Activated B cell treated with CpG ODN at 0.5 μM for 24 hours (primary cell): ENCODE data around the gene IL20RA. TPM values are rescaled to one million over a fixed set of nuclear protein-coding genes. Genes with fewer than 3 reads are reported as not detected.

Source experiments
- ATAC-seq: fragments of 200-7000 bp; cut with Tn5 transposase; one replicate; pipeline ENCODE4 v1.10.0; 2021; ENCODE audit warnings: low read depth, mild to moderate bottlenecking, moderate library complexity
- CTCF ChIA-PET: fragments of 350-600 bp; sonication (Branson Sonifier 250); formaldehyde crosslinking; loops from one replicate; lab custom pipeline; 2021; ENCODE audit warnings: antibody characterized with exemption; lab: Charles Lee
- POLR2A ChIA-PET: fragments of 350-600 bp; sonication (Branson Sonifier 250); formaldehyde crosslinking; loops from one replicate; lab custom pipeline; 2021; ENCODE audit warnings: antibody characterized with exemption; lab: Charles Lee
- DNase-seq: peaks from one replicate; pipeline ENCODE4 v3.0.0; 2022
- H3K27ac Mint-ChIP-seq: one replicate; pipeline ENCODE4 v1.8.0; 2020; ENCODE audit warnings: mixed read lengths
- H3K27me3 Mint-ChIP-seq: one replicate; pipeline ENCODE4 v1.8.0; 2021; ENCODE audit warnings: mixed read lengths
- H3K36me3 Mint-ChIP-seq: one replicate; pipeline ENCODE4 v1.8.0; 2021; ENCODE audit warnings: low read depth, mixed read lengths
- H3K4me1 Mint-ChIP-seq: one replicate; pipeline ENCODE4 v1.8.0; 2021; ENCODE audit warnings: mixed read lengths
- H3K4me3 Mint-ChIP-seq: one replicate; pipeline ENCODE4 v1.8.0; 2020; ENCODE audit warnings: mild to moderate bottlenecking, mixed read lengths
- H3K9me3 Mint-ChIP-seq: one replicate; pipeline ENCODE4 v1.8.0; 2020; ENCODE audit warnings: mixed read lengths
- CTCF ChIP-seq: fragments of 200-600 bp; IDR thresholded peaks from one replicate; pipeline ENCODE4 v1.8.0; 2022; ENCODE audit warnings: antibody characterized with exemption, mild to moderate bottlenecking
- intact Hi-C: fragments of 100-400 bp; cut with micrococcal nuclease; formaldehyde crosslinking; loops from one replicate; pipeline ENCODE4 v1.15.1; 2024
- total RNA-seq: library from RNA; stranded (reverse); gene quantifications from 2 replicates; pipeline ENCODE4 v1.2.3, GENCODE V29; 2022

IL20RA gene
- total RNA-seq, 1 donor from 2014 or later, result not detected

- ChIA-PET POLR2A (no interaction called here), CTCF (no interaction called here)
- peaks cover 47% of the 10 kb centered on the region for H3K27me3 Mint-ChIP-seq
- no peaks in the 10 kb centered on the region for H3K9me3 Mint-ChIP-seq
- H3K27ac Mint-ChIP-seq, result no peak overlapping the region
- peak; percentile 31 for ATAC-seq
- H3K36me3 Mint-ChIP-seq, result no peaks in the 10 kb centered on the region
- no peak for DNase-seq
- no peaks in the 10 kb centered on the region for H3K4me1 Mint-ChIP-seq
- intact Hi-C loops, result no loop called here
- no peak for TF ChIP-seq CTCF
- H3K4me3 Mint-ChIP-seq, result no peak overlapping the region
Measured at GRCh38 chr6:137033828-137034227, 10.9 kb downstream of the IL20RA start.

- DNase-seq (no peak), ATAC-seq (no peak)
- Mint-ChIP-seq H3K4me1 (no peaks in the 10 kb centered on the region), H3K9me3 (no peaks in the 10 kb centered on the region), H3K27ac (no peak overlapping the region), H3K36me3 (no peaks in the 10 kb centered on the region), H3K27me3 (peaks cover 52% of the 10 kb centered on the region), H3K4me3 (no peak overlapping the region)
- POLR2A ChIA-PET, result no interaction called here
- CTCF ChIA-PET, result interaction anchor here (0.6 kb wide), 1 partner anchor 1923 kb away, joined by 4 read pairs; no protein-coding TSS in a partner anchor
- intact Hi-C loops, result no loop called here
- no peak for TF ChIP-seq CTCF
Measured at GRCh38 chr6:137031122-137031521, 13.6 kb downstream of the IL20RA start.

GRCh38 chr6:137028912-137029311 lies 15.9 kb downstream of the IL20RA start:
- CTCF ChIA-PET, result no interaction called here
- Mint-ChIP-seq H3K36me3 (no peaks in the 10 kb centered on the region), H3K27ac (no peak overlapping the region), H3K9me3 (no peaks in the 10 kb centered on the region), H3K4me1 (no peaks in the 10 kb centered on the region), H3K4me3 (no peak overlapping the region), H3K27me3 (peaks cover 45% of the 10 kb centered on the region)
- intact Hi-C loops, result no loop called here
- no peak for TF ChIP-seq CTCF
- POLR2A ChIA-PET, result interaction anchor here (0.6 kb wide), 1 partner anchor 91 kb away, joined by 3 read pairs; no protein-coding TSS in a partner anchor
- ATAC-seq (no peak), DNase-seq (no peak)

GRCh38 chr6:137025786-137026730 lies 18.7 kb downstream of the IL20RA start:
- H3K27ac Mint-ChIP-seq, result no peak overlapping the region
- ChIA-PET POLR2A (no interaction called here), CTCF (no interaction called here)
- no peaks in the 10 kb centered on the region for H3K36me3 Mint-ChIP-seq
- ATAC-seq (no peak), DNase-seq (no peak)
- H3K9me3 Mint-ChIP-seq, result no peaks in the 10 kb centered on the region
- H3K4me1 Mint-ChIP-seq, result no peaks in the 10 kb centered on the region
- intact Hi-C loops, result no loop called here
- no peak for TF ChIP-seq CTCF
- peaks cover 31% of the 10 kb centered on the region for H3K27me3 Mint-ChIP-seq
- no peak overlapping the region for H3K4me3 Mint-ChIP-seq

GRCh38 chr6:137024237-137024990 lies 20.4 kb downstream of the IL20RA start:
- no peak for TF ChIP-seq CTCF
- Mint-ChIP-seq H3K27me3 (peaks cover 30% of the 10 kb centered on the region), H3K4me3 (no peak overlapping the region), H3K27ac (no peak overlapping the region), H3K36me3 (no peaks in the 10 kb centered on the region), H3K9me3 (no peaks in the 10 kb centered on the region), H3K4me1 (no peaks in the 10 kb centered on the region)
- POLR2A ChIA-PET, result no interaction called here
- ATAC-seq, result no peak
- intact Hi-C loops, result no loop called here
- CTCF ChIA-PET, result no interaction called here
- no peak for DNase-seq
